Measurements from ENCODE around the gene KBTBD2. TPM values are rescaled to one million over a fixed set of nuclear protein-coding genes. Genes with fewer than 3 reads are reported as not detected.
"Not testable (repeated sequence)": the region's sequence is repeated elsewhere in the genome, so short reads cannot be mapped to it uniquely, and the experiment has no call there.

Gene KBTBD2
- 27.3 and 29.6 TPM in 2 replicates for total RNA-seq (2014; rRNA removed; shearing (Covaris generic); ENCODE audit: low replicate concordance)

DNA sequence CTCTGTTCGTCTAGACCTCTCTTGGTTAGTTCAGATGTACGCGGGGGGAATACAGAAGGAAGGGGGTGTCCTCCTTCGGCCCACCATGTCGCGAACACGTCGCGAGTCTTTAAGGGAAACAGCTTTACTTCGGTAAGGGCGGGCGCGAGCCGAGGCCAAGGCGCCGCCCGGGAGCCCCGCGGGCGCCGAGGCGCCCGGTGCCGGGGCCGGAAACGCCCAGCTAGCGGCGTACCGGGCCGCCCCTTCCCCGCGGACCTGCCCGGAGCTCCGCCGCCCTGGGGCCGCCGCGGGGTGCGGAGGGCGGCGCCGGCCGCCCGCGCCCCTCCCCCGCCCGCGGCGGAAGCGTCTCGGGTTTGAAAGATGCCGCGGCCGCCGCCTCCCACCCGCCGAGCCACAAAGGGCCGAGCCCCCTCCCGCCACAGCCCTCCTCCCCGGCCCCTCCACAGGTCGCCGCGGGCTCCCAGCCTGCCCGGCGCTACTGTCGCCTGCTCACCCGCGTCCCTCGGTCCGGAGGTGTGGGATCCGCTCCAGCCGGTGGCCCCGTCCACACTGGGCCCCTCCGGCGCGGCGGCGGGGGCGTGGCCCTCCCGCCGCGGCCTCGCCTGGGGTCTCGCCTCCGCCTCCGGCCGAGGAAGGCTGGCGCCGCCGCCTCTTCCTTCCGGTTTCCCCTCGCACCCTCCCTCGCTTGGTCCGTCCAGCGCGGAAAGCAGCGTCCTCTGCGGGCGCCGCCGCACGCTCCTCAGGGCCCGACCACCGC, at the start of gene KBTBD2:
TSS of gene KBTBD2 (minus strand) at position 718 of the 757 bp plus-strand sequence. CDS start 12,156 bp downstream, outside the sequence.
- in situ Hi-C loops (cut with HindIII; ENCODE audit: low pct_unique_long_range_greater_than_20kb, low sequenced_read_pairs): no loop called here
- DNase-seq (ENCODE audit: low read depth): peak; percentile 89

DNA sequence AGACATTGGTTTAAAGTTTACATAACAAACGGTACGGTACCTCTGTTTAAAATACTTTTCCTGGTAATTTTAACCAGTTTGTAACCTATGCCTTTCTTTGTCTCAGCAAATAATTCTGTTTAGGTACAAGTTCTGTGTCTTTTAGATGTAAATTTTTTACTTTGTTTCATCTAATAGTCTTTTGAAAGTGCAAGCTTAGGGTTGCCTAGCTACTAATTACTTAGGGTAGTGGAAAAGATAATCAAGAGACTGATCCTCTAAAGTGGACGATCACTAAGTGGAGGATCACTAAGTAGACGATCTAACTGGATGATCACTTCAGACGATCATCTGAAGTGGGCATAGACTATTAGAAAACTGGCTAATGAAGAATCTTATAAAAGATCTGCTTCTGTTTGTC, 49.6 kb upstream of the KBTBD2 start:
- DNase-seq (ENCODE audit: low read depth): no peak
- in situ Hi-C loops (cut with HindIII; ENCODE audit: low pct_unique_long_range_greater_than_20kb, low sequenced_read_pairs): no loop called here

DNA sequence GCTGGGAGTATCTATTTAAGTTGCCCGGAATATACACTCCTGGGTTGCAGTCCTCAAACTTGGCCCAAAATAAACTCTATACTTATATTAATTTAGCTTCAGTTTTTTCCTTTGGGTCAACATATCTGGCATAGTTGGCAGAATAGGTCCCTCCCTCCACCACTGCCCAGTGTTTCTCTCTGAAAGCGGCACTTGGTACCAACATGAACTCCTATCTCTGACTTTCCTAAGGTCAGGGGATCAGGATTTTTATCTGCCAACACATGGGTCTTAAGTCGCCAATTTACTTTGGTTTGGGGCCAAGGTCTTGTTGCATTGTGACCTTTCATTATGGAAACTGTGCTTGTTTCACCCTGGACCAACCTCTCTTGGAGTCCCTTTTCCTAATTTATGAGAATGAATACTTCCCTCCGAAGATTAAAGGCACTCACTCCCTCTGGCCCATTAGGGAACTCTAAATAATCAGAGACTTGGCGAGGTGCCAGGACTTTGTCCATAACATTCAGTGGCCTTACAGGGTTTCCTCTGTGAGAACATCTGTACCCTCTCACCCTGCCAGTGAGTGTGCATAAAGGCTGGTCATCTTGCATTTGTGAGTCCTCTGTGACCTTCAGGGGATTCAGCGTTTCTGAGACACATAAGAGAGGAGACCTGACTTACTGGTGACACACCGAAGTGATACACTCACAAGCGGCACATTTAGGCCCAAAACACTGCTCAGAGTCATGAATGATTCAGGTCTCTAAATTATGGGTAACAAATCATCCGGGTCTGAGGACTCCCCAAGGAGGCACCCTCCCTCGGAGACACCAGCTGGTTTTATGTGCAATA, 46.0 kb upstream of the KBTBD2 start:
- in situ Hi-C loops (cut with HindIII; ENCODE audit: low pct_unique_long_range_greater_than_20kb, low sequenced_read_pairs): no loop called here
- DNase-seq (ENCODE audit: low read depth): no peak

DNA sequence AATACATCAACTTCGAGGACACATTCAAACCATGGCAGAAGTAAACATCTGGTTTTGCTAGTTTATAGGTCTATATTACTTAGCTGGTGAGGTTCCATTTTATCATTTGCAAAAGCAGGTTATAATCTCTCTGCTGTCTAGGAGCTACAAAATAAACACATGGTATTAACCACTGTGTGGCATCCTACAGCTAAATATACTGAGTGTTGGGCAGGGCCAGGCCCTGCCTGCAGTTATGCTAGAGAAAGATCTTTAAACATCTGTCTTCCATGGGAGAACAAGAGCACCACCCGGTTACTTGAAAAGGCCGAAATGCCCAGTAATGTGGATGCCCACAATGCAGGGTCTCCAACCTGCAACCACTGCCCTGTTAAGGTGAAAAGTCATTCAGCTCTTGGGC, 45.1 kb upstream of the KBTBD2 start:
- in situ Hi-C loops (cut with HindIII; ENCODE audit: low pct_unique_long_range_greater_than_20kb, low sequenced_read_pairs): no loop called here

DNA sequence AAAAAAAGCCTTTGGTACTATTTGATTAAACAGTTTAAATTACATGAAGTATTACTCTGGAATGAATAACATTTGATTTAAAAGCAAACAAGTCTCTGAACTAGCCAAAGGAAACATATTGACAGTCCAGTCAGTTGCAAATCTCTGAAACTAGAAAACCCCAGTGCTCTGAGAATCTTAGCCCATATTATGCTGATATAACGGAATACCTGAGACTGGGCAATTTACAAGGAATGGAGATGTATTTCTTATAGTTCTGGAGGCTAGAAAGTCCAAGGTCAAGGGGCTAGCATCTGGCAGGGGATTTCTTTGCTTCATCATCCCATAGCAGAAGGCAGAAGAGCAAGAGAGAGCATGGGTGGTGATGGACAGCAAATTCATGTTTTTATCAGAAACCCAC, 44.0 kb upstream of the KBTBD2 start:
- no peak for DNase-seq (ENCODE audit: low read depth)
- in situ Hi-C loops (cut with HindIII; ENCODE audit: low pct_unique_long_range_greater_than_20kb, low sequenced_read_pairs): no loop called here

More for the DNA sequence above, 45.1 kb upstream of the KBTBD2 start:
- no peak for DNase-seq (ENCODE audit: low read depth)

DNA sequence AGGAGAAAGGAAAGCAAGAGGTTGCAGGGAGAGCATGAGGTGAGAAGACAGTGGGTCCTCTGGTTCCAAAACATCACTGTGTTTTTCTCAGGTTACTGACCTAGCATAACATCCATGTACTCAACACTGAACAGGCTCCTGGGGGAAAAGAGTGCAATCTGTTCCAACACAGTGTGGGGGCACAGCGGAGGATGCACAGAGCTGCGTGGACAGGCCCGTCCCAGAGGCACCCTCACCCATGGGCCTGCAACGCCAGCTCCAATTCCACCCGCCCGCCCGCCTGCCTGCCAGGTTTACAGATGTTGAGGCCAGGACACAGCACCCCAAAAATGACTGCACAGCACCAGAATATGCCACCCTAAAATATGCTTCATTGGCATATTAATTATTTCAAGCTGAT, 38.8 kb upstream of the KBTBD2 start:
- in situ Hi-C loops (cut with HindIII; ENCODE audit: low pct_unique_long_range_greater_than_20kb, low sequenced_read_pairs): no loop called here
- no peak for DNase-seq (ENCODE audit: low read depth)

DNA sequence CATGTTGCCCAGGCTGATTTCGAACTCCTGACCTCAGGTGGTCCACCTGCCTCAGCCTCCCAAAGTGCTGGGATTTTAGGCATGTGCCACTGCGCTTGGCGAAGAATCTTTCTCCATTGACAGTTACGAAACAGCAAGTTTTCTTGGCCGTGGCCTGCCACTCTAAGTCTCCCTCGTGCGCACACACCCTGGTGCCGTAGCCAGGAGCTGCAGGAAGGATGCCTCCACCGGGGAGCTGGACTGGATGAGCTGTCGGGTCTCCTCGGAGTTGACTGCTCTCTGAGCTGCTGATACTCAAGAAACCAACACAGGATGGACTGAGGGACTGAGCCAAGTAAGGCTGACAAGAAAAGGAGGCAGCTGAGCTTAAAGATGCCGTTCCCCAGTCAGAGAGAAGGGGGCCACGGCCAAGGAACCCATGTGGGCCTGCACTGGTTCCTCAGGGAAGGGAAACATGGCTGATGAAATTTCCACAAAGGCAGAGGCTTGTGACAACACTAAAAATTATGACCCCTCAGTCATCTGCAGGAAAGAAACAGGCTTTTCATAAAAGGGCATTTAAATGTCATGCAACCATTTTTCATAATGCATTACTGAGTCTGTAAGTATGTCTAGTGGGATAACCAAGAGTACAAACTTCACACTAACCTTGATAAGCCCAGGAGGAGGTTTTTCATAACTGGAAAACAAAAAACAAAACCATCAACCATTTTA, 38.0 kb upstream of the KBTBD2 start:
- in situ Hi-C loops (cut with HindIII; ENCODE audit: low pct_unique_long_range_greater_than_20kb, low sequenced_read_pairs): no loop called here

DNA sequence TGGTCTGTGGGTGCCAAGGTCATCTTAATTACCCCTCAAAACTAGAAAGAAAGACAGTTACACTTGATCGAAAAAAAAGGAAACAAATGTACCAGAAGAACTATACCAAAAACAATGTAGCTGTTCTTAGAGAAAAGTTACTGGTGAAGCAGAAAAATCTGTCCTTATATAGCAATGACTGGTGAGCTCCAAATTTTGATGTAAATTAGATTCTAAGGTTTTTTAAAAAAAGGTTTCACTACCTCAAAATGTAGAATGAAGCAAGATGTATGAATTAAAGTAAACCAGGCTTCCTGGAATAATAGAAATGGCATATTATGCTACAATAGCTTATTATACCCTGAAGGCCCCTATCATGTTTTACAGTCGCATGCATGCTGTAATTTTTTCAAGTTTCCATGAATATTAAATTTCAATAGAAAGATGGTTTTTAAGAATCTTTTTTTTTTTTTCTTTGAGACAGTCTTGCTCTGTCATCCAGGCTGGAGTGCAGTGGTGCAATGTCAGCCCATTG, 37.3 kb upstream of the KBTBD2 start:
- in situ Hi-C loops (cut with HindIII; ENCODE audit: low pct_unique_long_range_greater_than_20kb, low sequenced_read_pairs): no loop called here
- no peak for DNase-seq (ENCODE audit: low read depth)

More for the DNA sequence above, 38.0 kb upstream of the KBTBD2 start:
- DNase-seq (ENCODE audit: low read depth): no peak

DNA sequence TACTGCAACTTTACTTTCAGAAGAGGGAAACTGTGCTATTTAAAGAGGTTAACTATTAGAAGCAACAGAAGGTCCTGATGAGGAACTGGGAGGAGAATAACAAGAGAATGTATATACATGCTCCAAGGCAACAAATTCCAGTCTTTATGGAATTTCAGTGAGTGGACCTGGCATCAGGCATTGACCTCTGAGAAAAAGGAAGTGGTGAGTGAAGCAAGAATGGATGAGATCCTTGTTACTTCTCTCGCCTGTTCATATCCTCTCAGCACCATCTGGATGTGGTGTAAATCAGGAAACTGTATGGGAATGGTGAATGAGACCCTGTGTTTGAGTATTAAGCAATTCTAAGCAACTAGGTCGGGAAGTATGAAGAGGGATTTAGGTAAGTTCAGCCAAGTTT, 30.3 kb upstream of the KBTBD2 start:
- in situ Hi-C loops (cut with HindIII; ENCODE audit: low pct_unique_long_range_greater_than_20kb, low sequenced_read_pairs): no loop called here
- no peak for DNase-seq (ENCODE audit: low read depth)

DNA sequence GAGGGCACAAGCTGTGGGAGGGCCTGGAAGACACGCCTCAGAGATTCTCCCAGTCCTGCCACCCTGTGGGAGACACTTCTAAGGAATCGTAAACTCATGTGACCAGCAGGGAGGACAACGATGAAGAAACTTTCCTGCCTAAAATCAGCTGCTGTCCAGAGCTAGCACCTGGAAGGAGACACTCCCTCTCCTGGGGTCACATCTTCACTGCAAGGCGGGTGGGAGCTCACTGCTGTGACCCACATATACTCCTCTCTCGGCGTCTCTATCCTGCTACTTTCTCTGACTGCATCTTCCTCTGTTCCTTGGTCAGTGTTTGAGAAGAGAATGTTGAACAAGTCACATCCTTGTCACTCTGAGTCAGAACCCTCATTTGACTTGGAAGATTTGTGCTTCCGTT, 25.4 kb upstream of the KBTBD2 start:
- DNase-seq (ENCODE audit: low read depth); in situ Hi-C loops (cut with HindIII; ENCODE audit: low pct_unique_long_range_greater_than_20kb, low sequenced_read_pairs): not testable (repeated sequence)

DNA sequence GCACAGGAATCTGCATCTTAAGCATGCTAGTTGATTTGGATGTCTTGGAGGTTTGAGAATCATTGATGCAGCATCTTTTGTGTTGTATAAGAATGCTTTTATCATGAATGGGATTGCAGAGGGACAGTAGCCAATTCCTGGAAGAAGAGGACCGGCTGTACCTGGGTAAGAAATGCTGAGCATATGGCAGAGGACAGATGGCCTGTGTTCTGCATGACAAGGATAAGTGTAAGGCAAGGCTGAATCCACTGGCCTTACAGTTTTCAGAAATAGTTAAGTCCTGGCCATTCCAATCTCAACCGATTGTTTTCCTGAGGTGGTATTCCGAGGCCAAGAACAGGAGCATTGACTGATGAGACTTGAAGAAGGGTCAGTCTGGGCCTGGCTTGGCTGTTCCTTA, 24.4 kb upstream of the KBTBD2 start:
- DNase-seq (ENCODE audit: low read depth): no peak
- in situ Hi-C loops (cut with HindIII; ENCODE audit: low pct_unique_long_range_greater_than_20kb, low sequenced_read_pairs): no loop called here

DNA sequence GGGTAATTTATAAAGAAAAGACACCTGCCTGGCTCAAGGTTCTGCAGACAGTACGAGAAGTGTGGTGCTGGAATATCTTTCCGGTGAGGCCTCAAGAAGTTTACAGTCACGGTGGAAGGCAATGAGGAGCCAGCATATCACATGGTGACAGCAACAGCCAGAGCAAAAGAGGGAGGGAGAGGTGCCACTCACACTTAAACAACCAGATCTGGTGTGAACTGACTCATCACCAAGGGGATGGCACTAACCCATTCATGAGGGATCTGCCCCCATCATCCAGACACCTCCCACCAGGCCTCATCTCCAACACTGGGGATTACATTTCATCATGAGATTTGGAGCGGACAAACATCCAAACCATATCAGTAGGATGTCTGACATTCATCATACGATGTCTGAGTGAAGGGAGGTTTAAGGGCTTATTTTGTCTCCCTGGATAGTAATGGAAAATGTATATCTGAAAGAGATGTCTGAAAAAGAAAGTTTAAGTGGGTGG, 23.5 kb upstream of the KBTBD2 start:
- DNase-seq (ENCODE audit: low read depth): no peak
- in situ Hi-C loops (cut with HindIII; ENCODE audit: low pct_unique_long_range_greater_than_20kb, low sequenced_read_pairs): no loop called here

DNA sequence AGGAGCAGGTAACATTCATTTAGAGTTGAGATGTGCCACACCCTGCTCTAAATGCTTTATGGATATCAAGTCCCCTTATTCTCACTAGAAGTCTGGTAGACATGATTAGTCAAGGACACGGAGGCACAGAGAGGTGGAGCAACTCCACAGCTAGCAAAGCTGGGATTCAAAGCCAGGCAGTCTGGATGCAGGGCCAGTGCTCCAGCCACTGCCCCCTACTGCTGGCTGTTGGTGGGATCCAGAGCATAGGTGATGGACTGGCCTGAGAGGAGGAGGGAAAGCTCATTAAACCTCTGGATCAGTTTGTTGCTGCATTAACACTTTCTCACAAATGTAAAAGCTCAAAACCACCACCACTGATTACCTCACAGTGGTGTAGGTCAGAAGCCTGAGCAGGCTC, 22.6 kb upstream of the KBTBD2 start:
- in situ Hi-C loops (cut with HindIII; ENCODE audit: low pct_unique_long_range_greater_than_20kb, low sequenced_read_pairs): no loop called here
- no peak for DNase-seq (ENCODE audit: low read depth)

DNA sequence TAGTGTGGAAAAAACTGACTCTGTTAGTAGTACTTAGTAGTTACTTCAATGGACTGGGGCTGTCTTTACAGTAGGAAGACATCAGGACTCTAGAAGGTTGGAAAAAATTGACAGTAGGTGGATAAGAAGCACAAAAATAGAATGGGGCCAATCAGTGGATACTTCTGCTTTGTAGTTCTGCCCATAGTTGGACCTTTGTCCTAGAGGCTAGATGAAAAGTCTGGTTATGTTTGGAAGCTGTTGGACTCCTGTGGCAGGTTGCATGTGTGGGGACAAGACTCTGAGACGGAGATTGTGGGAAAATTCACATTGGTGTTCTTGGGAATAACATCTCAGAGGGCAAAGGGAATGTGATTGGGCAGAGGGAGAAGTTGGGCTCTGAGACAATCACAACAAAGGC, 18.6 kb upstream of the KBTBD2 start:
- in situ Hi-C loops (cut with HindIII; ENCODE audit: low pct_unique_long_range_greater_than_20kb, low sequenced_read_pairs): no loop called here
- DNase-seq (ENCODE audit: low read depth): no peak

DNA sequence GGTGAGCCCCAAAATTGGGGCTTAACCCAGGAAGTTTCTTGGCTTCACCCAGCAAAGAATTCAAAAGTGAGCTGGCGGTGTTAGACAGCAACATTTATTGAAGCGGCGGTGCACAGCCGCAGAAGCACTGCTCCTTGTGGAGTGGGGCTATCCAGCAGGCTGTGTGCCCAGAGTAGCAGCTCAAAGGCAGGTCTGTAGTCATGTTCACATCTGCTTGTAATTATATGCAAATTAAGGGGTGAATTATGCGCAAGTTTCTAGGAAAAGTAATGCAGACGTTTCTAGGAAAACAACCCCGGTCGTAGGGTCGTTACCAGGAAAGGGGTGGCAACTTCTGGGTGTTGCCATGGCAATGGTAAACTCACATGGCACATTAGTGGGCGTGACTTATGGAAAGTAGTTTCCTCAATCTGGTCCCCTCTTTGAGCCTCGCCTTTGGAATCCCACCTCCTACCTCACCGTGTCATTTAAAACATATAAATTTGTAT, 13.7 kb upstream of the KBTBD2 start:
- peak; percentile 90 for DNase-seq (ENCODE audit: low read depth)
- in situ Hi-C loops (cut with HindIII; ENCODE audit: low pct_unique_long_range_greater_than_20kb, low sequenced_read_pairs): no loop called here

DNA sequence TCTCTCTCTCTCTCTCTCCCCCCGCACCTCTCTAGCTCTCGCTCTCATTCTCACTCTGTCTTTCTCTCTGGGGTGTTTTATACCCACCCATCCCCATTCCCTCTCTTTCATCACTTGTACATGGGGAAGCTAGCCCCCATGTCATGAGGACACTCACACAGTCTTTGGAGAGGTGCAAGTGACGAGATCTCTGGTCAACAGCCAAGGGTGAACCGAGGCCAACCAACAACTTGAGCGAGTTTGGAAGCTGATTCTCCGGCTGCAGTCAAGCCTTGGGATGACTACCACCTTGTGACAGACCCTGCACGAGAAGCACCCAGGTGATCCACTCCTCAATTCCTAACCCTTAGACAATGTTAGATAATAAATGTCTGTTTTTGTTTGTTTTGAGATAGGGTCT, 10.1 kb upstream of the KBTBD2 start:
- DNase-seq (ENCODE audit: low read depth): no peak
- in situ Hi-C loops (cut with HindIII; ENCODE audit: low pct_unique_long_range_greater_than_20kb, low sequenced_read_pairs): no loop called here

DNA sequence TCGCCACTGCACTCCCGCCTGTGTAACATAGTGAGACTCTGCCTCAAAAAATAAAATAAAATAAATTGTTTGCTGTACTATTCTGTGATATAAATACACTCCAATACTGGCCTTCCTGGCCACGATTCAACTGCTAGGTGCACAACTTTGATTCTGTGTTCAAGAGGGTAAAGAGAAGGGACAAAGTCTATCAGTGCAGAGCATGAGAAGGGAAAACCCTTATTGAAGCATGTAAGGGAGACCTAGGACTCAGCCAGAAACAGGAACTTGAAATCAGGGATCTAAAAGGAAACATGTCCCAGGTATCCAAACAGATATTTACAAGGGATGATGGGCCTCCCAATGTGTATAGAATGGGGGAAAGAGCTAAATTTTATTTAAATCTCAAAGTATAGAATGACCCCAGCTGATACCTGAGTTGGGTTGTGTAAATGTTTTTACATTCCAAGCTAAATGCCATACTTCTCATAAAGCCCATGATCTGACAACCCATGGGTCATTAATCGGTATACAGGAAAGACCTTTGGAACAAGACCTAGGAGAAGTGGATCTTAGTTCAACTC, 9.0 kb upstream of the KBTBD2 start:
- in situ Hi-C loops (cut with HindIII; ENCODE audit: low pct_unique_long_range_greater_than_20kb, low sequenced_read_pairs): no loop called here

DNA sequence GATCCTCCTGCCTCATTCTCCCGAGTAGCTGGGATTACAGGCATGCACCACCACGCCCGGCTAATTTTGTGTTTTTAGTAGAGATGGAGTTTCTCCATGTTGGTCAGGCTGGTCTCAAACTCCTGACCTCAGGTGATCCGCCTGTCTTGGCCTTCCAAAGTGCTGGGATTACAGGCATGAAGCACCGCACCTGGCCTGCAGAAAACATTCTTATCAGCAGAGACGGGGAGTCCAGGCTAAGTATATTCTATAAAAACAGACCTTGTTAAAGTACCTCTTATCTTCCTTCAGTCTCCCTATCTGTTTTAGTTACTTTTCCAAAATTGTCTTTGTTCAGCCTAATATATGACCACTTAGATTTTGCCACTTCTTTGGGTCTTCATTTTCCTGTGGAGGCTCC, 5.8 kb upstream of the KBTBD2 start:
- DNase-seq (ENCODE audit: low read depth); in situ Hi-C loops (cut with HindIII; ENCODE audit: low pct_unique_long_range_greater_than_20kb, low sequenced_read_pairs): not testable (repeated sequence)

More for the DNA sequence above, 9.0 kb upstream of the KBTBD2 start:
- no peak for DNase-seq (ENCODE audit: low read depth)

Measured in Caki2 (cell line).